GM10248 (cell line): Measurements from ENCODE around the gene KCNMB2.

Source experiments
- CTCF ChIA-PET: fragments of 300-600 bp; sonication (Branson Sonifier 250); formaldehyde crosslinking; extraction: SDS; loops from one replicate; lab custom pipeline; 2021; ENCODE audit warnings: antibody characterized with exemption; lab: Yijun Ruan, JAX
- POLR2A ChIA-PET: fragments of 350-650 bp; sonication (Branson Sonifier 250); formaldehyde crosslinking; extraction: SDS; loops from one replicate; lab custom pipeline; 2020; ENCODE audit warnings: antibody characterized with exemption; lab: Yijun Ruan, JAX
- DNase-seq: peaks from one replicate; pipeline ENCODE4 v3.0.0; 2012; ENCODE audit errors: extremely low spot score
- CTCF ChIP-seq: IDR thresholded peaks from 2 replicates; pipeline ENCODE4 v1.5.1; 2012; ENCODE audit warnings: mild to moderate bottlenecking, low read depth; ENCODE audit errors: extremely low read depth, missing control alignments, control extremely low read depth

The KCNMB2 gene

GRCh38 chr3:178631950-178632349, 95.7 kb downstream of the KCNMB2 start:
- no peak for TF ChIP-seq CTCF
- POLR2A ChIA-PET = no interaction called here
- DNase-seq = no peak
- CTCF ChIA-PET = no interaction called here

GRCh38 chr3:178634975-178635374, 98.7 kb downstream of the KCNMB2 start:
- ChIA-PET POLR2A (no interaction called here), CTCF (interaction anchor here (0.7 to 1.0 kb wide), 4 partner anchors 11 to 57 kb away, joined by 3 to 5 read pairs (median 4); no protein-coding TSS in a partner anchor)
- no peak for DNase-seq
- TF ChIP-seq CTCF = no peak

GRCh38 chr3:178637802-178638201, 101.6 kb downstream of the KCNMB2 start:
- POLR2A ChIA-PET = no interaction called here
- no peak for TF ChIP-seq CTCF
- DNase-seq = no peak
- CTCF ChIA-PET = interaction anchor here (1.0 kb wide), 1 partner anchor 61 kb away, joined by 3 read pairs; no protein-coding TSS in a partner anchor

GRCh38 chr3:178645503-178645902, 109.3 kb downstream of the KCNMB2 start:
- ChIA-PET CTCF (interaction anchor here (0.9 to 1.9 kb wide), 3 partner anchors 10 to 29 kb away, joined by 3 to 5 read pairs (median 4); no protein-coding TSS in a partner anchor), POLR2A (no interaction called here)
- no peak for TF ChIP-seq CTCF
- no peak for DNase-seq

- ChIA-PET CTCF (interaction anchor here (0.8 to 1.9 kb wide), 5 partner anchors 11 to 41 kb away, joined by 3 to 5 read pairs (median 4); no protein-coding TSS in a partner anchor), POLR2A (no interaction called here)
- no peak for TF ChIP-seq CTCF
- DNase-seq = no peak
Measured at GRCh38 chr3:178646186-178646862, 110.1 kb downstream of the KCNMB2 start.

- CTCF ChIA-PET = interaction anchor here (1.5 kb wide), 1 partner anchor 227 kb away, joined by 4 read pairs; no protein-coding TSS in a partner anchor
- TF ChIP-seq CTCF = no peak
Measured at GRCh38 chr3:178655488-178655887, 119.3 kb downstream of the KCNMB2 start.

More at GRCh38 chr3:178655488-178655887, 119.3 kb downstream of the KCNMB2 start:
- POLR2A ChIA-PET = no interaction called here
- no peak for DNase-seq
